ENCODE data around the gene ZNF578. TPM values are rescaled to one million over a fixed set of nuclear protein-coding genes. Genes with fewer than 3 reads are reported as not detected.
"Not testable (repeated sequence)": the region's sequence is repeated elsewhere in the genome, so short reads cannot be mapped to it uniquely, and the experiment has no call there.

The ZNF578 gene
- total and polyA plus RNA-seq, 4 donors = 4.8 to 15.5 (median 8.0) TPM

DNA sequence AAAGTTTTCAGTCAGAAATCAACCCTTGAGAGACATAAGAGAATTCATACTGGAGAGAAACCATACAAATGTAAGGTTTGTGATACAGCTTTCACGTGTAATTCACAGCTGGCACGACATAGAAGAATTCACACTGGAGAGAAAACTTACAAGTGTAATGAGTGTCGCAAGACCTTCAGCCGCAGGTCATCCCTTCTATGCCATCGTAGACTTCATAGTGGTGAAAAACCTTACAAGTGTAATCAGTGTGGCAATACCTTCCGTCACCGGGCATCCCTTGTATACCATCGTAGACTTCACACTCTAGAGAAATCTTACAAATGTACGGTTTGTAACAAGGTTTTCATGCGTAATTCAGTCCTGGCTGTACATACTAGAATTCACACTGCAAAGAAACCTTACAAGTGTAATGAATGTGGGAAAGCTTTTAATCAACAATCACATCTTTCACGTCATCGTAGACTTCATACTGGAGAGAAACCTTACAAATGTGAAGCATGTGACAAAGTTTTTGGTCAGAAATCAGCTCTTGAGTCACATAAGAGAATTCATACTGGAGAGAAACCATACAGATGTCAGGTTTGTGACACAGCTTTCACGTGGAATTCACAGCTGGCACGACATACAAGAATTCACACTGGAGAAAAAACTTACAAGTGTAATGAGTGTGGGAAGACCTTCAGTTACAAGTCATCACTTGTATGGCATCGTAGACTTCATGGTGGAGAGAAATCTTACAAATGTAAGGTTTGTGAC, 101.0 kb downstream of the ZNF578 start:
- Histone ChIP-seq H3K27me3 (ENCODE audit: control insufficient read depth, insufficient read depth, low read length) (no peaks in the 10 kb centered on the region), H3K4me1 (ENCODE audit: control insufficient read depth, insufficient read depth, low read length) (no peaks in the 10 kb centered on the region), H3K9me3 (ENCODE audit: control insufficient read depth, insufficient read depth, low read length) (peaks cover 7% of the 10 kb centered on the region), H3K27ac (ENCODE audit: low read depth, low read length) (no peak overlapping the region), H3K36me3 (ENCODE audit: control insufficient read depth, insufficient read depth, low read length) (peaks cover 14% of the 10 kb centered on the region), H3K4me3 (ENCODE audit: low read depth, low read length) (no peak overlapping the region)
- WGBS (ENCODE audit: insufficient coverage) = 100% methylated on average over 9 of the region's 15 CpGs
- no peak for DNase-seq (ENCODE audit: low read depth in 4 of 6, low spot score in 6 of 6)

DNA sequence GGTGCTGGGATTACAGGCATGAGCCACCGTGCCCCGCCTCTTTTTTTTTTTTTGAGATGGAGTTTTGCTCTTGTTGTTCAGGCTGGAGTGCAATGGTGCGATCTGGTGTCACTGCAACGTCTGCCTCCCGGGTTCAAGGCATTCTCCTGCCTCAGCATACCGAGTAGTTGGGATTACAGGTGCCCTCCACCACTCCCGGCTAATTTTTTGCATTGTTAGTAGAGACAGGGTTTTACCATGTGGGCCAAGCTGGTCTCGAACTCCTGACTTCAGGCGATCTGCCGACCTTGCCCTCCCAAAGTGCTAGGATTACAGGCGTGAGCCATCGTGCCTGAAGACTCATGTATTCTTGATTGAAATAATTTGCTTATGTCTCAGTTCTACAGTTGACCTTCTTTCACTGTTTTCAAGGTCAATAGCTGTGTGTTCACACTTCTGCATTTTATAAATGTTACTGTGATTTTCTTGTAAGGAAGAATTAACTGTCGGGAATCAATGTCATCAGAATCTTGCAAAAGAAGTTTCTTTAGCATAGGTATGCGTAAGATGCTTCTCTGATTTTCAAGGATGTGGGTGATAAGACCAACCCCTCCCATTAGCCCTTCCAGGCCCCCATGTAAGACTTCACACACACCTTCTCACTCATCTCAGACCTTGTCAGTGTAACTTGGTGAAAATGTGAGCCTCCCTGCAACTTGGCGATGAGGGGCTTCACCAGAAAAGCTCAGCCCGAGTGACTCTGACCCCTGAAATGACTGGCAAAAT, 104.1 kb downstream of the ZNF578 start:
- Histone ChIP-seq H3K36me3 (ENCODE audit: control insufficient read depth, insufficient read depth, low read length) (peaks cover 16% of the 10 kb centered on the region), H3K27me3 (ENCODE audit: control insufficient read depth, insufficient read depth, low read length) (no peaks in the 10 kb centered on the region), H3K27ac (ENCODE audit: low read depth, low read length) (no peak overlapping the region), H3K9me3 (ENCODE audit: control insufficient read depth, insufficient read depth, low read length) (peaks cover 7% of the 10 kb centered on the region), H3K4me3 (ENCODE audit: low read depth, low read length) (no peak overlapping the region), H3K4me1 (ENCODE audit: control insufficient read depth, insufficient read depth, low read length) (no peaks in the 10 kb centered on the region)
- 100% methylated on average over 6 of the region's 16 CpGs for WGBS (ENCODE audit: insufficient coverage)
- DNase-seq (ENCODE audit: low read depth in 4 of 6, low spot score in 6 of 6) = no peak

DNA sequence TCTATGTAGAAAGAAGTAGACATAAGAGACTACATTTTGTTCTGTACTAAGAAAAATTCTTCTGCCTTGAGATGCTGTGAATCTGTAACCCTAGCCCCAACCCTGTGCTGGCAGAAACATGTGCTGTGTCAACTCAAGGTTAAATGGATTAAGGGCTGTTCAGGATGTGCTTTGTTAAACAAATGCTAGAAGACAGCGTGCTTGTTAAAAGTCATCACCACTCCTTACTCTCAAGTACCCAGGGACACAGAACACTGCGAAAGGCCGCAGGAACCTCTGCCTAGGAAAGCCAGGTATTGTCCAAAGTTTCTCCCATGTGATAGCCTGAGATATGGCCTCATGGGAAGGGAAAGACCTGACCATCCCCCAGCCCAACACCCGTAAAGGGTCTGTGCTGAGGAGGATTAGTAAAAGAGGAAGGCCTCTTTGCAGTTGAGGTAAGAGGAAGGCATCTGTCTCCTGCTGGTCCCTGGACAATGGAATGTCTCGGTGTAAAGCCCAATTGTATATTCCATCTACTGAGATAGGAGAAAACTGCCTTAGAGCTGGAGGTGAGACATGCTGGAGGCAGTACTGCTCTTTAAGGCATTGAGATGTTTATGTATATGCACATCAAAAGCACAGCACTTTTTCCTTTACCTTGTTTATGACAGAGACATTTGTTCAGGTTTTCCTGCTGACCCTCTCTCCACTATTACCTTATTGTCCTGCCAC, 105.5 kb downstream of the ZNF578 start:
- H3K4me1 ChIP-seq (ENCODE audit: control insufficient read depth, insufficient read depth, low read length); H3K27ac ChIP-seq (ENCODE audit: low read depth, low read length); DNase-seq (ENCODE audit: low read depth in 4 of 6, low spot score in 6 of 6); H3K27me3 ChIP-seq (ENCODE audit: control insufficient read depth, insufficient read depth, low read length); H3K9me3 ChIP-seq (ENCODE audit: control insufficient read depth, insufficient read depth, low read length); H3K4me3 ChIP-seq (ENCODE audit: low read depth, low read length): not testable (repeated sequence)
- peaks cover 16% of the 10 kb centered on the region for H3K36me3 ChIP-seq (ENCODE audit: control insufficient read depth, insufficient read depth, low read length)
- WGBS (ENCODE audit: insufficient coverage) = 20% methylated on average over 1 of the region's 5 CpGs

DNA sequence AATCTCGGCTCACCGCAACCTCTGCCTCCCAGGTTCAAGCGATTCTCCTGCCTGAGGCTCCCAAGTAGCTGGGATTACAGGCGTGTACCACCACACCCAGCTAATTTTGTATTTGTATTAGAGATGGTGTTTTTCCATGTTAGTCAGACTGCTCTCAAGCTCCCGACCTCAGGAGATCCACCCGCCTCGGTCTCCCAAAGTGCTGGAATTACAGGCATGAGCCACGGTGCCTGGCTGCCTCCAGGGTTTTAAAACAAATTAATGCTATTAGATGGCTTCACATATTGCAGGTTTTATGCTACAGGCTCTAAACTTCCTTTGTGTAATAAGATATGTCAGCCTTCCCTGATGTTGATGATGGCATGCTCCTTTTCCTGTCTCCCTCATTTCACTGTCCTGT, 108.3 kb downstream of the ZNF578 start:
- not testable (repeated sequence) for H3K27me3 ChIP-seq (ENCODE audit: control insufficient read depth, insufficient read depth, low read length); H3K9me3 ChIP-seq (ENCODE audit: control insufficient read depth, insufficient read depth, low read length); H3K36me3 ChIP-seq (ENCODE audit: control insufficient read depth, insufficient read depth, low read length); H3K27ac ChIP-seq (ENCODE audit: low read depth, low read length); DNase-seq (ENCODE audit: low read depth in 4 of 6, low spot score in 6 of 6); H3K4me1 ChIP-seq (ENCODE audit: control insufficient read depth, insufficient read depth, low read length); H3K4me3 ChIP-seq (ENCODE audit: low read depth, low read length)
- no CpG with 5 or more reads among the region's 8 CpGs for WGBS (ENCODE audit: insufficient coverage)

Other genes starting within 250 kb of the ZNF578 start
- 10 to 100 TPM; 13.7 to 22.1 TPM for gene ZNF766, start 184.0 kb upstream of the ZNF578 start, total RNA-seq
- 10 to 100 TPM; 10.2 to 10.7 TPM for gene ZNF766, start 184.0 kb upstream of the ZNF578 start, polyA plus RNA-seq (ENCODE audit: insufficient read length in 2 of 2)
- gene ZNF480, start 156.4 kb upstream of the ZNF578 start, total RNA-seq = 10 to 100 TPM; 10.0 to 13.4 TPM
- gene ZNF480, start 156.4 kb upstream of the ZNF578 start, polyA plus RNA-seq (ENCODE audit: insufficient read length in 2 of 2) = 10 to 100 TPM in 1 of 2 donors, 1 to 10 TPM in 1; 8.2 to 10.8 TPM
- 10 to 100 TPM; 11.4 to 12.9 TPM for gene ZNF610, start 117.3 kb upstream of the ZNF578 start, total RNA-seq
- 10 to 100 TPM; 11.5 to 13.3 TPM for gene ZNF610, start 117.3 kb upstream of the ZNF578 start, polyA plus RNA-seq (ENCODE audit: insufficient read length in 2 of 2)
- gene ZNF880, start 83.6 kb upstream of the ZNF578 start, total RNA-seq = 10 to 100 TPM; 41.5 to 56.7 TPM
- gene ZNF880, start 83.6 kb upstream of the ZNF578 start, polyA plus RNA-seq (ENCODE audit: insufficient read length in 2 of 2) = 10 to 100 TPM; 14.9 to 26.2 TPM
- gene ZNF528, start 55.7 kb upstream of the ZNF578 start, total RNA-seq = 10 to 100 TPM; 45.7 to 68.2 TPM
- 10 to 100 TPM; 38.9 to 46.3 TPM for gene ZNF528, start 55.7 kb upstream of the ZNF578 start, polyA plus RNA-seq (ENCODE audit: insufficient read length in 2 of 2)
- under 1 TPM; 0.40 to 0.72 TPM for gene ZNF534, start 24.4 kb upstream of the ZNF578 start, total RNA-seq
- 1 to 10 TPM; 1.2 to 1.7 TPM for gene ZNF534, start 24.4 kb upstream of the ZNF578 start, polyA plus RNA-seq (ENCODE audit: insufficient read length in 2 of 2)
- 10 to 100 TPM; 26.1 to 38.4 TPM for gene ZNF808, start 74.1 kb downstream of the ZNF578 start, total RNA-seq
- 1 to 10 TPM; 6.4 to 8.4 TPM for gene ZNF808, start 74.1 kb downstream of the ZNF578 start, polyA plus RNA-seq (ENCODE audit: insufficient read length in 2 of 2)
- 10 to 100 TPM; 17.7 to 30.6 TPM for gene ZNF701, start 116.7 kb downstream of the ZNF578 start, total RNA-seq
- gene ZNF701, start 116.7 kb downstream of the ZNF578 start, polyA plus RNA-seq (ENCODE audit: insufficient read length in 2 of 2) = 10 to 100 TPM in 1 of 2 donors, 1 to 10 TPM in 1; 7.8 to 10.5 TPM
- gene ZNF83, start 184.8 kb downstream of the ZNF578 start, total RNA-seq = 10 to 100 TPM; 66.7 to 76.5 TPM
- 10 to 100 TPM; 53.5 to 86.3 TPM for gene ZNF83, start 184.8 kb downstream of the ZNF578 start, polyA plus RNA-seq (ENCODE audit: insufficient read length in 2 of 2)

All from spinal cord (tissue), 10 donors.